ENCODE data around the gene SCAI. TPM values are rescaled to one million over a fixed set of nuclear protein-coding genes. Genes with fewer than 3 reads are reported as not detected.
"Not testable (repeated sequence)": the region's sequence is repeated elsewhere in the genome, so short reads cannot be mapped to it uniquely, and the experiment has no call there.

SCAI gene
- total and polyA plus RNA-seq, 5 donors from 2014 or later, result 1.7 to 11.3 (median 3.9) TPM

- peaks cover 0 to 26% (median 4%) of the 10 kb centered on the region in 4 donors for H3K4me1 Mint-ChIP-seq
- H3K27me3 Mint-ChIP-seq; H3K27ac ChIP-seq (ENCODE audit: insufficient read depth, low read length, poor library complexity, severe bottlenecking); H3K4me1 ChIP-seq (ENCODE audit: control insufficient read depth, insufficient read depth, low read length, poor library complexity, severe bottlenecking); H3K27ac Mint-ChIP-seq; H3K4me3 ChIP-seq (ENCODE audit: low read depth, low read length); ATAC-seq (ENCODE audit: low read depth in 2 of 2); DNase-seq; H3K4me3 Mint-ChIP-seq; H3K27me3 ChIP-seq (ENCODE audit: control insufficient read depth, insufficient read depth, low read length); H3K36me3 ChIP-seq (ENCODE audit: control insufficient read depth, insufficient read depth, low read length): not testable (repeated sequence)
- H3K9me3 Mint-ChIP-seq, result peaks cover 0 to 20% (median 8%) of the 10 kb centered on the region in 7 donors
- peaks cover 1 to 12% of the 10 kb centered on the region in 2 experiments for H3K9me3 ChIP-seq (ENCODE audit: control insufficient read depth in 2 of 2, low read length in 2 of 2)
- H3K36me3 Mint-ChIP-seq, result peaks cover 26% of the 10 kb centered on the region
Measured at GRCh38 chr9:125082197-125082596, 61.1 kb downstream of the SCAI start.

DNA sequence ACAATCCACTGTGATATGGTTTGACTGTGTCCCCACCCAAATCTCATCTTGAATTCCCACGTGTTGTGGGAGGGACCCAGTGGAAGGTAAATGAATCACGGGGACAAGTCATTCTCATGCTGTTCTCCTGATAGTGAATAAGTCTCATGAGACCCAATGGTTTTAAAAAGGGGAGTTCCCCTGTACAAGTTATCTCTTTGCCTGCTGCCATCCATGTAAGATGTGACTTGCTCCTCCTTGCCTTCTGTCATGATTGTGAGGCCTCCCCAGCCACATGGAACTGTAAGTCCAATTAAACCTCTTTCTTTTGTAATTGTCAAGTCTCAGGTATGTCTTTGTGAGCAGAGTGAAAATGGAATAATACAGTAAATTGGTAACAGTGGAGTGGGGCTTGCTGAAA is 62.5 kb downstream of the SCAI start:
- H3K4me3 ChIP-seq (ENCODE audit: low read depth, low read length); H3K4me1 ChIP-seq (ENCODE audit: control insufficient read depth, insufficient read depth, low read length, poor library complexity, severe bottlenecking); H3K36me3 ChIP-seq (ENCODE audit: control insufficient read depth, insufficient read depth, low read length); H3K27me3 Mint-ChIP-seq; DNase-seq; ATAC-seq (ENCODE audit: low read depth in 2 of 2); H3K27me3 ChIP-seq (ENCODE audit: control insufficient read depth, insufficient read depth, low read length); H3K27ac ChIP-seq (ENCODE audit: insufficient read depth, low read length, poor library complexity, severe bottlenecking): not testable (repeated sequence)
- Mint-ChIP-seq H3K27ac (peak overlapping the region in 1 of 3 donors; percentile 6), H3K9me3 (peaks cover 0 to 20% (median 8%) of the 10 kb centered on the region in 7 donors), H3K4me1 (peaks cover 0 to 16% (median 3%) of the 10 kb centered on the region in 4 donors), H3K4me3 (peak overlapping the region in 1 of 4 donors; percentile 38), H3K36me3 (peaks cover 26% of the 10 kb centered on the region)
- peaks cover 1 to 12% of the 10 kb centered on the region in 2 experiments for H3K9me3 ChIP-seq (ENCODE audit: control insufficient read depth in 2 of 2, low read length in 2 of 2)

- no peaks in the 10 kb centered on the region for H3K27me3 Mint-ChIP-seq
- ATAC-seq (ENCODE audit: low read depth in 2 of 2), result no peak
- no peaks in the 10 kb centered on the region for H3K27me3 ChIP-seq (ENCODE audit: control insufficient read depth, insufficient read depth, low read length)
- peaks cover 28% of the 10 kb centered on the region for H3K36me3 Mint-ChIP-seq
- no peak for DNase-seq
- no peak overlapping the region for H3K4me3 Mint-ChIP-seq
- no peaks in the 10 kb centered on the region for H3K4me1 ChIP-seq (ENCODE audit: control insufficient read depth, insufficient read depth, low read length, poor library complexity, severe bottlenecking)
- H3K9me3 ChIP-seq (ENCODE audit: control insufficient read depth in 2 of 2, low read length in 2 of 2), result peaks cover 1 to 12% of the 10 kb centered on the region in 2 experiments
- no peak overlapping the region for H3K27ac ChIP-seq (ENCODE audit: insufficient read depth, low read length, poor library complexity, severe bottlenecking)
- H3K36me3 ChIP-seq (ENCODE audit: control insufficient read depth, insufficient read depth, low read length), result no peaks in the 10 kb centered on the region
- peaks cover 0 to 20% (median 8%) of the 10 kb centered on the region in 7 donors for H3K9me3 Mint-ChIP-seq
- H3K4me3 ChIP-seq (ENCODE audit: low read depth, low read length), result no peak overlapping the region
- H3K4me1 Mint-ChIP-seq, result peaks cover 0 to 14% (median 3%) of the 10 kb centered on the region in 4 donors
- H3K27ac Mint-ChIP-seq, result no peak overlapping the region
Measured at GRCh38 chr9:125079931-125080330, 63.4 kb downstream of the SCAI start.

DNA sequence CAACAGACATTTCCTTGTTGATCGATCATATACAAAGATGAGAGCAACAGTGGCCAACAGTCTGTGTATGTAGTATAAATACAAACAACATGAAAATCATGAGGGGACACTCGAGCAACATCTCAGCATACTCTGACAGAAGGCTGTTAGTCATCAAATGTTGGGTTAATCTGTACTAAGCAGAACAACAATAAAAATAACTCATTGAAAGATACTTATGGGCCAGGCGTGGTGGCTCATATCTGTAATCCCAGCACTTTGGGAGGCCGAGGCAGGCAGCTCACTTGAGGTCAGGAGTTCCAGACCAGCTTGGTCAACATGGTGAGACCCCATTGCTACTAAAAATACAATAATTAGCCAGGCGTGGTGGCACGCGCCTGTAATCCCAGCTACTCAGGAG is 67.3 kb downstream of the SCAI start:
- Mint-ChIP-seq H3K4me1 (peaks cover 2 to 10% (median 7%) of the 10 kb centered on the region in 4 donors), H3K4me3 (no peak overlapping the region), H3K36me3 (peaks cover 20% of the 10 kb centered on the region), H3K9me3 (peaks cover 0 to 4% (median 2%) of the 10 kb centered on the region in 7 donors), H3K27me3 (no peaks in the 10 kb centered on the region), H3K27ac (no peak overlapping the region)
- no peaks in the 10 kb centered on the region for H3K27me3 ChIP-seq (ENCODE audit: control insufficient read depth, insufficient read depth, low read length)
- H3K9me3 ChIP-seq (ENCODE audit: control insufficient read depth in 2 of 2, low read length in 2 of 2), result no peaks in the 10 kb centered on the region
- DNase-seq (no peak), ATAC-seq (ENCODE audit: low read depth in 2 of 2) (no peak)
- H3K36me3 ChIP-seq (ENCODE audit: control insufficient read depth, insufficient read depth, low read length), result no peaks in the 10 kb centered on the region
- no peak overlapping the region for H3K4me3 ChIP-seq (ENCODE audit: low read depth, low read length)
- no peak overlapping the region for H3K27ac ChIP-seq (ENCODE audit: insufficient read depth, low read length, poor library complexity, severe bottlenecking)
- no peaks in the 10 kb centered on the region for H3K4me1 ChIP-seq (ENCODE audit: control insufficient read depth, insufficient read depth, low read length, poor library complexity, severe bottlenecking)

- no peak overlapping the region for H3K27ac ChIP-seq (ENCODE audit: insufficient read depth, low read length, poor library complexity, severe bottlenecking)
- H3K4me3 Mint-ChIP-seq, result no peak overlapping the region
- H3K9me3 Mint-ChIP-seq, result peaks cover 0 to 1% (median 0%) of the 10 kb centered on the region in 7 donors
- H3K9me3 ChIP-seq (ENCODE audit: control insufficient read depth in 2 of 2, low read length in 2 of 2), result no peaks in the 10 kb centered on the region
- no peaks in the 10 kb centered on the region for H3K36me3 ChIP-seq (ENCODE audit: control insufficient read depth, insufficient read depth, low read length)
- H3K4me3 ChIP-seq (ENCODE audit: low read depth, low read length), result no peak overlapping the region
- peaks cover 12% of the 10 kb centered on the region for H3K36me3 Mint-ChIP-seq
- H3K4me1 ChIP-seq (ENCODE audit: control insufficient read depth, insufficient read depth, low read length, poor library complexity, severe bottlenecking), result no peaks in the 10 kb centered on the region
- no peaks in the 10 kb centered on the region for H3K27me3 Mint-ChIP-seq
- DNase-seq (no peak), ATAC-seq (ENCODE audit: low read depth in 2 of 2) (no peak)
- H3K27me3 ChIP-seq (ENCODE audit: control insufficient read depth, insufficient read depth, low read length), result no peaks in the 10 kb centered on the region
- H3K4me1 Mint-ChIP-seq, result peaks cover 0 to 7% (median 6%) of the 10 kb centered on the region in 4 donors
- no peak overlapping the region for H3K27ac Mint-ChIP-seq
Measured at GRCh38 chr9:125074976-125075375, 68.4 kb downstream of the SCAI start.

GRCh38 chr9:125066839-125067619 is 76.3 kb downstream of the SCAI start:
- Mint-ChIP-seq H3K4me3 (no peak overlapping the region), H3K27me3 (no peaks in the 10 kb centered on the region), H3K9me3 (peaks cover 0 to 2% (median 0%) of the 10 kb centered on the region in 7 donors), H3K27ac (peak overlapping the region; percentile 4 to 89 (median 37)), H3K4me1 (peaks cover 10 to 24% (median 16%) of the 10 kb centered on the region in 4 donors), H3K36me3 (peaks cover 8% of the 10 kb centered on the region)
- H3K27ac ChIP-seq (ENCODE audit: insufficient read depth, low read length, poor library complexity, severe bottlenecking), result no peak overlapping the region
- ATAC-seq (ENCODE audit: low read depth in 2 of 2) (no peak), DNase-seq (no peak)
- no peak overlapping the region for H3K4me3 ChIP-seq (ENCODE audit: low read depth, low read length)
- H3K27me3 ChIP-seq (ENCODE audit: control insufficient read depth, insufficient read depth, low read length), result no peaks in the 10 kb centered on the region
- no peaks in the 10 kb centered on the region for H3K9me3 ChIP-seq (ENCODE audit: control insufficient read depth in 2 of 2, low read length in 2 of 2)
- H3K4me1 ChIP-seq (ENCODE audit: control insufficient read depth, insufficient read depth, low read length, poor library complexity, severe bottlenecking), result no peaks in the 10 kb centered on the region
- H3K36me3 ChIP-seq (ENCODE audit: control insufficient read depth, insufficient read depth, low read length), result peaks cover 5% of the 10 kb centered on the region

DNA sequence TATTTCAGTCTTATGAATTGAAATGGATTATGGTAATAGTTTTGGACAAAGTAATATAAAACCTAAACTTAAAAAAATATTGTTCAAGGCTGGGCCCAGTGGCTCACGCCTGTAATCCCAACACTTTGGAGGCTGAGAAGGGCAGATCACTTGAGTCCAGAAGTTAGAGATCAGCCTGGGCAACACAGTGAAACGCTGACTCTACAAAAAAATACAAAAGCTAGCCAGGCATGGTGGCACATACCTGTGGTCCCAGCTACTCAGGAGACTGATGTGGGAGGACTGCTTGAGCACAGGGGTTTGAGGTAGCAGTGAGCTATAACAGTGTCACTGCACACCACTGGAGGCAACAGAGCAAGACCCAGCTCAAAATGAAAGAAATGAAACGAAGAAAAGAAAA is 81.9 kb downstream of the SCAI start:
- ATAC-seq (ENCODE audit: low read depth in 2 of 2), result no peak
- Histone ChIP-seq H3K4me1 (ENCODE audit: control insufficient read depth, insufficient read depth, low read length, poor library complexity, severe bottlenecking) (no peaks in the 10 kb centered on the region), H3K9me3 (ENCODE audit: control insufficient read depth in 2 of 2, low read length in 2 of 2) (no peaks in the 10 kb centered on the region), H3K27ac (ENCODE audit: insufficient read depth, low read length, poor library complexity, severe bottlenecking) (no peak overlapping the region), H3K36me3 (ENCODE audit: control insufficient read depth, insufficient read depth, low read length) (peaks cover 5% of the 10 kb centered on the region), H3K27me3 (ENCODE audit: control insufficient read depth, insufficient read depth, low read length) (no peaks in the 10 kb centered on the region), H3K4me3 (ENCODE audit: low read depth, low read length) (no peak overlapping the region)
- H3K4me1 Mint-ChIP-seq, result peaks cover 6 to 31% (median 11%) of the 10 kb centered on the region in 4 donors
- H3K4me3 Mint-ChIP-seq, result no peak overlapping the region
- H3K36me3 Mint-ChIP-seq, result peaks cover 16% of the 10 kb centered on the region
- H3K27ac Mint-ChIP-seq, result no peak overlapping the region
- no peak for DNase-seq
- no peaks in the 10 kb centered on the region for H3K27me3 Mint-ChIP-seq
- H3K9me3 Mint-ChIP-seq, result peaks cover 0 to 4% (median 0%) of the 10 kb centered on the region in 7 donors
